ENCODE data around the gene WDR27.

WDR27 gene

GRCh38 chr6:169667716-169668115 is 34.1 kb downstream of the WDR27 start:
- TF ChIP-seq TCF4 (CRISPR knock-in tag; IDR thresholded peaks at IDR 0.05; ENCODE audit: borderline replicate concordance) (no peak), ZNF8 (CRISPR knock-in tag; IDR thresholded peaks at IDR 0.05) (no peak)
- TF ChIP-seq, protein P1, sequence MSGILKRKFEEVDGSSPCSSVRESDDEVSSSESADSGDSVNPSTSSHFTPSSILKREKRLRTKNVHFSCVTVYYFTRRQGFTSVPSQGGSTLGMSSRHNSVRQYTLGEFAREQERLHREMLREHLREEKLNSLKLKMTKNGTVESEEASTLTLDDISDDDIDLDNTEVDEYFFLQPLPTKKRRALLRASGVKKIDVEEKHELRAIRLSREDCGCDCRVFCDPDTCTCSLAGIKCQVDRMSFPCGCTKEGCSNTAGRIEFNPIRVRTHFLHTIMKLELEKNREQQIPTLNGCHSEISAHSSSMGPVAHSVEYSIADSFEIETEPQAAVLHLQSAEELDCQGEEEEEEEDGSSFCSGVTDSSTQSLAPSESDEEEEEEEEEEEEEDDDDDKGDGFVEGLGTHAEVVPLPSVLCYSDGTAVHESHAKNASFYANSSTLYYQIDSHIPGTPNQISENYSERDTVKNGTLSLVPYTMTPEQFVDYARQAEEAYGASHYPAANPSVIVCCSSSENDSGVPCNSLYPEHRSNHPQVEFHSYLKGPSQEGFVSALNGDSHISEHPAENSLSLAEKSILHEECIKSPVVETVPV (CRISPR knock-in tag; IDR thresholded peaks at IDR 0.05): no peak
- no peak for ATAC-seq

DNA sequence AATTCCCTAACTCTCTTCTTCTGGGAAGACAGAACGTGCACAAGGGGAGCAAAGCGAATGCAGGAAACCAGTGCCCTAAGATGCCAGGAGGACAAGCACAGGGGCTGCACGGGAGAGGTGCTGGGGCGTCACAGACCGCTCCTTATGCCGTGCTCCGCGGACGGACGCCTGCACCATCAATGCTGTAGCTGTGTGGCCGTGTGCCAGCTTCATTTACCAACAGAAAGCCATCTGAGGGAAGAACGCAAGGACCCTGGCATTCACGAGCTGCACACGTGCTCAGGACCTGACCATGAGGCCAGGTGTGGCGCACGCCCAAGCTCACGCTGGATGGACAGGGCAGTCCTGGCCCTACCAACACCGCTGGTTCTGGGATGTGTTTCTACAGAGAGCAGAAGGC is 35.4 kb downstream of the WDR27 start:
- no peak for ATAC-seq
- TF ChIP-seq TSHZ2 (CRISPR knock-in tag; IDR thresholded peaks at IDR 0.05): no peak
- no peak for TF ChIP-seq CSDC2 (CRISPR knock-in tag; IDR thresholded peaks at IDR 0.05)
- no peak for TF ChIP-seq ZC3H10 (CRISPR knock-in tag; IDR thresholded peaks at IDR 0.05)
- TF ChIP-seq ARNTL (CRISPR knock-in tag; IDR thresholded peaks at IDR 0.05; ENCODE audit: borderline replicate concordance, low read depth): no peak
- TF ChIP-seq ZNF70 (CRISPR knock-in tag; IDR thresholded peaks at IDR 0.05): no peak
- TF ChIP-seq ZNF565 (CRISPR knock-in tag; conservative IDR thresholded peaks at IDR 0.05; ENCODE audit: low read depth): no peak
- TF ChIP-seq PATZ1 (CRISPR knock-in tag; IDR thresholded peaks at IDR 0.05; ENCODE audit: borderline replicate concordance): no peak
- no peak for TF ChIP-seq PPARA (CRISPR knock-in tag; IDR thresholded peaks at IDR 0.05; ENCODE audit: borderline replicate concordance)
- TF ChIP-seq POU6F1 (CRISPR knock-in tag; IDR thresholded peaks at IDR 0.05; ENCODE audit: borderline replicate concordance, low read depth): no peak
- TF ChIP-seq, protein P1 (CRISPR knock-in tag; IDR thresholded peaks at IDR 0.05): no peak
- TF ChIP-seq SNAI2 (CRISPR knock-in tag; IDR thresholded peaks at IDR 0.05): no peak
- TF ChIP-seq CREB5 (CRISPR knock-in tag; IDR thresholded peaks at IDR 0.05; ENCODE audit: low read depth): no peak
- TF ChIP-seq BACH2 (CRISPR knock-in tag; IDR thresholded peaks at IDR 0.05; ENCODE audit: borderline replicate concordance): no peak
- TF ChIP-seq TOX (CRISPR knock-in tag; IDR thresholded peaks at IDR 0.05; ENCODE audit: borderline replicate concordance): no peak
- TF ChIP-seq ZFP3 (CRISPR knock-in tag; IDR thresholded peaks at IDR 0.05): no peak
- no peak for TF ChIP-seq ZFP30 (CRISPR knock-in tag; IDR thresholded peaks at IDR 0.05)

GRCh38 chr6:169665289-169665688 is 36.5 kb downstream of the WDR27 start:
- ATAC-seq: no peak
- TF ChIP-seq ARNTL (CRISPR knock-in tag; IDR thresholded peaks at IDR 0.05; ENCODE audit: borderline replicate concordance, low read depth) (no peak), POU6F1 (CRISPR knock-in tag; IDR thresholded peaks at IDR 0.05; ENCODE audit: borderline replicate concordance, low read depth) (no peak), ZC3H10 (CRISPR knock-in tag; IDR thresholded peaks at IDR 0.05) (no peak), ZFP30 (CRISPR knock-in tag; IDR thresholded peaks at IDR 0.05) (no peak), CSDC2 (CRISPR knock-in tag; IDR thresholded peaks at IDR 0.05) (no peak), RARB (CRISPR knock-in tag; IDR thresholded peaks at IDR 0.05) (no peak), PPARA (CRISPR knock-in tag; IDR thresholded peaks at IDR 0.05; ENCODE audit: borderline replicate concordance) (no peak), ZFP3 (CRISPR knock-in tag; IDR thresholded peaks at IDR 0.05) (no peak)
- TF ChIP-seq, protein P1 (CRISPR knock-in tag; IDR thresholded peaks at IDR 0.05): no peak
